NCI-H2196 treated with DMSO at 0.1 percent for 48 hours (cell line): ENCODE data around the gene LRRC45.

ENCODE experiments used
- DNase-seq: peaks from one replicate; lab custom pipeline; 2025; ENCODE audit not compliant: unreplicated experiment; lab: John Stamatoyannopoulos, UW

LRRC45 gene

DNA sequence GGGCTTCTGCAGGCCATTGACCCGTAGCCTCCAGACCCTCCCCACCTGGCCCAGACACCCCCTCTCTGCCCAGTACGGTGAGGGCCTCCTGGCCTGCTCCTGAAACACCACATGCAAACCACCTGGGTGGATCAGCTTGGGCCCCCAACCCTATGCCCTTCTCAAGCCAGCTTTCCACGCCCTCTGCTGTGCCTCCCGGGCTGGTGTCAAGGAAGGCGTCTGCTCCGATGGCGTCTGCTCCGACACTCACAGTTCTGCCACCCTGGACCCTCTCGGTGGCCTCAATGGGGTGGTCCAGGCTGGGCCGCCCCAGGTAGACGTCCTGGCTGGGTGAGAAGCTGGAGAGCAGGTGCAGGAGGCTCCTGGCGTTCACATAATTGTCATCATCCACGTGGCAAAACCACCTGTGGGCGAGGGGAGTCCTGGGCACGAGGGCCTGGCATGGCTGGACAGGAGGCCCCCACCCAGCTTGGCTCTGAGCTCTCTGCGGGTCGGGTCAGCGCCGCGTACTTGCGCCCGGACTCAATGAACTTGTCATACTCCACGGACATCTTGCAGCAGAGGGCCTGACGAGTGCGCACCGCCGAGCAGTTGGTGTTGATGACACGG lies 27.2 kb downstream of the LRRC45 start:
- no peak for DNase-seq

DNA sequence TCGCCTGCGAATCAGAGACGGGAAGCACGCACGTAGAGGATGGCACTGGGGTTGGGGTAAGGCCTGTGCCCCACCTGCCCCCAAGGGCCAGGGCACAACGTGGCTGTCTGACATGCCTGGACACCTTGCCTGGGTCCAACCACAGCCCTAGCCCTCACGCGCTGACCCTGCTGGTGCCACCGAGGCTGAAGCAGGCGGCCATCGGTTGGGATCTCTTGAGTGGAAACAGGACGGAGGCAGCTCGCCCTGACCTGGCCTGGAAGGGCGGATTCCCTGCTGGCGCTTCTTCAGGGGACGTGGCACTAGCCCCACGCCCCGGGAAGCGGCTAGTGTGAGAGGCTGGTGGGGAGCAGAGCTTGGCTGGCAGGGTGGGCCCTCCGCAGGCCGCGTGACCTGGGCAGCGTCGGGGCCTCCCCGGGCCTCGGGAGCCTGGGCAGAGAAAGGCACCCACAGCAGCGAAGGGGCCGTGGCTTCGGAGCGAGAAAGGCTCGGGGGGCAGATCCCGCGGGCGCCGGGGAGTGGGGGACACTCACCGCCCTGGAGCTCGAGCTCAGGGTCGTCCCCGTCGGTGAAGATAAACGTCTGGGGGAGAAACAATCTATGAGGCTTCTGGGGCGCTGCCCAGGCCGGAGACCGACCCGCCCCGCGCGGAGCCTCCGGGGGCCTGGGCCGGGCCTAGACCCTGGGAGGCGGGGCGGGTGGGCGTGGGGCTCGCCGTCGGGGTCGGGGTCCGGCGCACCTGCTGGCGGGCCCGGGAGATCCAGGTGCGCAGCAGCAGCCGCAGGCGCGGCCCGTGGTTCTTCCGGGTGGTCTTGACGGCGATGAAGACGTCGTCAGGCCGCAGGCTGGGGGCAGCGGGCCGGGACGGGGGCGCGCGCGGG lies 27.9 kb downstream of the LRRC45 start:
- DNase-seq: no peak

DNA sequence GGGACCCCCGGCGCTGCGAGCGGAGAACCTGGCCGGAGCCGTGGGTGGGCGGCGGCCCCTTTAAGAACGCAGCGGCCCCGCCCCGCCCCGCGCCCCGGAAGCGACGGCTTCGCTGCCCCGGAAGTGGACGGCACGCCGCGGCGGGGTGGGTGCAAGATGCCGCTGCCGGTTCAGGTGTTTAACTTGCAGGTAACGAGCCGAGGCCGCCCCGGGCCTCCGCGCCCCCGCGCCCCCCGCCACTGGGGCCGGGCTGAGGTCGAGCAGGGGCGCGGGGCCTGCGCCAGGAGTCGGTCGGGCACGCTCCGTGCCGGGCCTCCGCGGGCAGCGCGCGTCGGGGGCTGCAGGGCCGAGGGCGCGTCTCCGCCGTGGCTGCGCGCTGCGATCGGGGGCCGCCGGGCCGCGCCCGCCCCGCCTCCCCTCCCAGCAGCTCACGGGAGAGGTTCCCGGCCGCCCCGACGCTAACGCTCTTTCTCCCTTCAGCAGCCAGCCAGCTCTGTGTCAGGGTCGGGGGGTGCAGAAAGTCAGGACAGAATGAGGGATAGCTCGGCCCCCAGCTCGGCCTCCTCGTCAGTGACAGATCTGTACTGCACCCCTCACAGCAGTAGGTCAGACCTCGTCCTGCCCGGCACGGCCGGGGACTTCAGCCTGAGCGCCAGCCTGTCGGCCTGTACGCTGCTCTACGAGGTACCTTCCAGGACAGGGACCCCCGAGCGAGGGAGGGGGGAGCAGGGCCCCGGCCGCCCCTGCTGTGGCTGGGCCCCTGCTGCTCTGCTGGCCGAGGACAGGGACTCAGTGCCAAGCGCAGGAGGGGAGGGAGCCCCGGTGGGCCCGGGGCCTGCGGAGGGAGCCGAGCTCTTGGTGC lies 28.9 kb downstream of the LRRC45 start, which contains the start of the genes GPS1 and RFNG:
Gene GPS1, plus strand, starts transcription at position 123 of the 862 bp plus-strand sequence. Its CDS starts 34 bp downstream, at position 157.
Gene RFNG, minus strand, starts transcription at position 36 of the 862 bp plus-strand sequence. CDS start 45 bp downstream, outside the sequence.
- peak; percentile 75 for DNase-seq

- no peak for DNase-seq
Measured at GRCh38 chr17:82052638-82053059, 29.5 kb downstream of the LRRC45 start.

DNA sequence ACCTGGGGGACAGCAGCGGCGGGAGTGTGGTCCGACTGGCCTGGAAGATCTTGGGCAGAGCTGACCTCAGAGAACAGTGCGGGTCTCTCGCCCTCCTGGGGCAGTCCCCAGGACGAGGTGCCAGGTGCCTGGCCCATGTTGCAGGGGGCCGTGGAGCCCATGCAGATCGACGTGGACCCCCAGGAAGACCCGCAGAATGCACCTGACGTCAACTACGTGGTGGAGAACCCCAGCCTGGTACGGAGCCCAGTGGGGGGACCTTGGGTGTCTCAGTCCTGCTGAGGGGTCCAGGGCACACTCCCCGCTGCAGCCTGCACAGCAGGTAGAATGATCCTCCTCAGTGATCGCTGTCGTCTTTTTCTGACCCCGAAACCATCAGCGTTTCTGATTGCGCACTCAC lies 30.0 kb downstream of the LRRC45 start:
- no peak for DNase-seq

DNA sequence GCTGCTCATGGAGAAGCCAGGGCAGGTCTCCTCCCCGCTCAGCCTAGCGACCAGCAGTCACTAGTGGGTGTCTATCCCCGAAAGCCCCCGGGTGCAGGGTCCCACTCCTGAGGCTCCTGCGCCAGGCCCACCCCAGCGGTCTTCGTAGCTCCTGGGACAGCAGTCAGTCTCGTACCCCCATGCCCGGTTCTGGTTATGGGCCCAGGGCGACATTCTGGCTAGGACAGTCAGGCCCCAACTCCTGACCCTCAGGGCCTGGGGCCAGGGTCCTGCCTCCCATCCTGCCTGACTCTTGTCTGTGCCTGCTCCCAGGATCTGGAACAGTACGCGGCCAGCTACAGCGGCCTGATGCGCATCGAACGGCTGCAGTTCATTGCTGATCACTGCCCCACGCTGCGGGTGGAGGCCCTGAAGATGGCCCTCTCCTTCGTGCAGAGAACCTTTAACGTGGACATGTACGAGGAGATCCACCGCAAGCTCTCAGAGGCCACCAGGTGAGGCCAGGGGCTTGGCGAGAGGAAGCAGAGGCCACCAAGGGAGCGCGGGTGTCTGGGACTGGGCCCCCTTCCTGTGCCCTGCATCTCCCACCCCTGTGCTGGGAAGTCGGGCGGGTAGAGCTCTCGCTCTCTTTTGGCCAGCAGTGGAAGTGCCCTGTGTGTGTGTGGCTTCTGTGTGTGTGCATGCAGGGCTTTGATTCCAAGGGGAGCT lies 30.6 kb downstream of the LRRC45 start:
- no peak for DNase-seq

- DNase-seq: no peak
Measured at GRCh38 chr17:82054351-82055022, 31.4 kb downstream of the LRRC45 start.

DNA sequence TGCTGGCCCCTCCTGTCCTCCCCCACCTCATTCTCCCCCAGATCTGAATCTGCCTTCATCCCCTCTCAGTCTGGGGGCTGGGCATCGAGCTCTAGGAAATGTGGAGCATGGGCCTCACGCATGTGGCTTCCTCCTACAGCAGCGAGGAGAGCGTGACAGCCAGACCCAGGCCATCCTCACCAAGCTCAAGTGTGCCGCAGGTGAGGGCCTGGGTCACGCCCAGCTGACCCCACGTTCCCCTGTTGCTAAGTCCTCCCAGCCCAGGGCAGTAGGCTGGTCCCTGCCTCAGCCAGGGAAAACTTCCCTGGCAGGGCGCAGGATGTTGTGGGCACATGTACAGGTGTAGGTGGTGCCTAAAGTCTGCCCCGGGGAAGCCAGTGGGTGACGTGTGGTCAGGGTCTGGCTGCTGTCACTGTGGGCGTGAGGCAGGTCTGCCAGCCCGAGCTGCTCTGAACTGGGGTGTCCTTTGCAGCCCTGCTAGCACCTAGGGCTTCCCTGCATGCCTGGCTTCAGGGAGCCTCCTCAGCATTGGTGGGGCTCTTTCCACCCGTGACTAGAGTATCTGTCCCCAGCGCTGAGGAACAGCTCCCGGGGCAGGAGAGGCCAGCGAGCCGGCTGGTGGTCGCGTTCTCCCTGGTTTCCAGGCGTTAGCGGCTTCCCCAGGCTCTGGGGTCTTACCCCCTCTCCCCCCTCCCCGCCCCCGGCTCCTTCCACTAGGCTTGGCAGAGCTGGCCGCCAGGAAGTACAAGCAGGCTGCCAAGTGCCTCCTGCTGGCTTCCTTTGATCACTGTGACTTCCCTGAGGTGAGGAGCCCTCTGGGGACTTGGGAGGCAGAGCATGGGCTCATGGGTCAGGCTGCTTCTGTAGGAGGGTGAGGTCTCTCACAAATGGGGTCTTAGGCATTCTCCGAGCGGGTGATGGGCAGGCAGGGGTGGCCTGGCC lies 32.2 kb downstream of the LRRC45 start:
- no peak for DNase-seq

GRCh38 chr17:82055965-82056728 lies 33.0 kb downstream of the LRRC45 start:
- no peak for DNase-seq

DNA sequence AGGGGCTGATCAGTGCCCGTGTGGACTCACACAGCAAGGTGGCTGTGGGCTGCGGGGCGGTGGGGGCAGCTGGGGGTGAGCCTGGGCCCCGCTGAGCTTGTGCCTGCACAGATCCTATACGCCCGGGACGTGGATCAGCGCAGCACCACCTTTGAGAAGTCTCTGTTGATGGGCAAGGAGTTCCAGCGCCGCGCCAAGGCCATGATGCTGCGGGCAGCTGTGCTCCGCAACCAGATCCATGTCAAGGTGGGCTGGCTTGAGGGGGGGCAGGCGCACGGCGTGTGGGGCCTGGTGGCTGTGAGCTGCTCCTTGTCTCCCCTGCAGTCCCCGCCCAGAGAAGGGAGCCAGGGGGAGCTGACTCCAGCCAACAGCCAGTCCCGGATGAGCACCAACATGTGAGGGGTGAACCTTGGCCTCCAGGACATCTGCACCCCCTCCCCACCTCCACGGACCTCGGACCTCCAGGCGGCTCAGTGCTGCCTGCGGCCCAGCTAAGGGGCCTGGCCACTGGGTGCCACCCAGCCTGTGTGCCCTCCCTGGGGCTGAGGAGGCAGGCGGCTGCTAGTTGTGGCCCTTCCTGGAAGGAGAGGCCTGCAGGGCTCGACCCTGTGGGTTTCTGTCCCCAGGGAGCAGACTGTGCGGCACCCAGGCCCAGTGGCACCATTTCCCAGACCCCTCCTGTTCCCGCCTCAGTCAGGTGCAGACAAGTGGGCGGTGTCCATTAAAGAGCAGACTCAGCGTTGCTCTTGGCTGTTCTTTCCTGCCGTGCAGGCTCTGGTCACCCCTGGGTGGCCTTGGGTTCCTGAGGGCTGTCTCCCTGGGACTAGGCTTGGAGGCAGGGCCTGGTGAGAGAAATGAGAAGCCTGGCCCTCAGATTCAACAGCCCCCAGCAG lies 33.9 kb downstream of the LRRC45 start:
- no peak for DNase-seq

DNA sequence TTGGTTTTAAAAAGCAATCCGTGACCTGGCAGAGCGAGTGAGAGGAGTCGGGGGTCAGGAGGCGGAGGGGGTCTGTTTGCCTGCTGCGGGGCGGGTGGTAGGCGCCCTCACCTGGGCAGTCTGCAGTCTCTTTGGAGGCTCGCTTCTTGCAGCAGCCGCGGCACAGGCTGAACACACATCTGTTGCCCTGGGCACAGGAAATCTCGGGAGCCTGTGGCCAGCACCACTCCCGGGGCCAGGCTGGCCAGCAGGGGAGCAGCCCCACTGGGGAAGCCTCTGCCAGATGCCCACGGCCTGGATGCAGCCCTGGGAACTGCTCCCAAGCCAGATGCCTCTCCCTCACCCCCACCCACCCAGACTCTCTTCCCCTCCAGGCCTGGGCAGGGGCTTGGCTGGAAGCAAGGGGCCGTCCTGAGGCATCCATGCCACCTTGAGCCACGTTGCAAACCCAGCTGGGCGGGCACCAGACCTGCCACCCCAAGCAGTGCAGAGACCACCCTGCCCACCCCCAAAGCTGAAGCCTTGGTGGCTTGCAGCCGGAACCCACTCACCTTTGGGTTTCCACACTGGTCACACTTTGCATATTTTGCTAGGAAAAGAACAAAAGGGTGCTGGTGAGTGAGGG lies 35.2 kb downstream of the LRRC45 start:
- DNase-seq: no peak

DNA sequence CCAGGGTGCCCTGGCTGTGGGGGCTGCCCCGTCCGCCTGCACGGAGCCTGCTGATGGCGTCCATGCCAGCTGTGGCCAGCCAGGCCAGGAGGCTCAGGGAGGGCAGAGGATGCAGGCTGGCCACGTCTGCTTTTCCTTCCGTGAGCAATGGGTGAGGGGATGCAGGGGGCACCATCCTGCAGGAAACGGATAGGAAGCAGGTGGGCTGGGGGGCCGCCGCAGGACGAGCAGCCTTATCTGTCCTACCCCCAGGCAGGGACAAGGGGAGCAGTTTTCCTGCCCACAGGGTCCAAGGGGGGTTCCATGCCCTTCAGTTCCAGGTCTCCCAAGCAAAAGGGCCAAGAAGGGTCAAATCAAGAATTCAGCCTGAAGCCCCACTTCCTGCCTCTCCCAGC lies 35.7 kb downstream of the LRRC45 start:
- no peak for DNase-seq

GRCh38 chr17:82059272-82060000 lies 36.3 kb downstream of the LRRC45 start:
- DNase-seq: no peak

GRCh38 chr17:82060001-82060380 lies 36.9 kb downstream of the LRRC45 start:
- DNase-seq: no peak

DNA sequence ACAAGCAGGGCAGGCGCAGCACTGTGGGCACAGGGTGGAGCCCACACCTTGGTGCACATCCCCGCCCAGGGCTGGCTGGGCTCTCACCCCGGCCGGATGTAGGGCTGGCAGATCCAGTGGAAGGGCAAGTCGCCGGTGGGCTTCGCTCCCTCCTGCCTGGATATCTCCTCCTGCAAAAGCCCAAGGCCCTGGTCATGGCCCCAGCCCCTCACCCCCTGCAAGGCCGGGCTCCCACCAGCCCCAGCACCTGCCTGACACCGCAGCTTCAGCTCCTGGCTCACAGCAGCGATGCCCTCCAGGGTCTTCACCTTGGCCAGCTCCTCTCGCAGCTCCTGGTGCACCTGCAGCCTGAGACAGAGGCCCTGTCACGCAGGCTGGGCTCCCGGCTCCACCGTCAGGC lies 37.5 kb downstream of the LRRC45 start:
- DNase-seq: no peak
